CD14-positive monocyte (primary cell): ENCODE data around the gene EPHA3. TPM values are rescaled to one million over a fixed set of nuclear protein-coding genes. Genes with fewer than 3 reads are reported as not detected.

Source experiments
- DNase-seq, 3 donors: peaks; one replicate each; pipeline ENCODE4 v3.0.0-alpha.2; 2011 to 2022
- H2AFZ ChIP-seq: 2 replicates; pipeline ENCODE4 v1.6.0; 2012; ENCODE audit warnings: mild to moderate bottlenecking, low read depth, low read length, inconsistent platforms; ENCODE audit not compliant: insufficient read depth, poor library complexity, severe bottlenecking
- H3K27ac ChIP-seq, 2 donors: 1 replicate in 1 of 2; 2 replicates in 1 of 2; pipeline ENCODE4 v1.5.1; 2012 to 2013; ENCODE audit warnings: low read length in 2 of 2, control low read depth in 1 of 2, inconsistent platforms in 1 of 2, low read depth in 1 of 2, mild to moderate bottlenecking in 1 of 2
- H3K27me3 ChIP-seq, 2 donors: one replicate each; pipeline versions ENCODE4 v1.6.0 to v1.6.1; 2011 to 2013; ENCODE audit warnings: low read length in 2 of 2; ENCODE audit not compliant: control insufficient read depth in 2 of 2, insufficient read depth in 2 of 2
- H3K36me3 ChIP-seq, 2 donors: replicated peaks in 1 of 2; 1 replicate in 1 of 2; 2 replicates in 1 of 2; pipeline versions ENCODE4 v1.5.1 to v1.6.1; 2012 to 2013; ENCODE audit warnings: low read length in 2 of 2, control low read depth in 1 of 2, inconsistent platforms in 1 of 2, mild to moderate bottlenecking in 1 of 2; ENCODE audit not compliant: insufficient read depth in 2 of 2, control insufficient read depth in 1 of 2
- H3K4me1 ChIP-seq, 2 donors: 1 replicate in 1 of 2; 2 replicates in 1 of 2; pipeline versions ENCODE4 v1.5.1 to v1.6.1; 2012 to 2013; ENCODE audit warnings: low read length in 2 of 2, control low read depth in 1 of 2, inconsistent platforms in 1 of 2, mild to moderate bottlenecking in 1 of 2, moderate library complexity in 1 of 2; ENCODE audit not compliant: insufficient read depth in 2 of 2, control insufficient read depth in 1 of 2
- H3K4me2 ChIP-seq: replicated peaks from 2 replicates; pipeline ENCODE3; 2012; ENCODE audit warnings: low read length, moderate library complexity, mild to moderate bottlenecking; ENCODE audit not compliant: poor library complexity, severe bottlenecking; ENCODE audit errors: extremely low read depth
- H3K4me3 ChIP-seq, 3 experiments: fragments of 200-600 bp in 1 of 3; sonication (generic) in 1 of 3; replicated peaks in 1 of 3; 1 replicate in 2 of 3; 2 replicates in 1 of 3; pipeline ENCODE4 v1.5.1; 2011 to 2013; ENCODE audit warnings: low read length in 3 of 3, mild to moderate bottlenecking in 3 of 3, control low read depth in 2 of 3, low read depth in 2 of 3, inconsistent platforms in 1 of 3, moderate library complexity in 1 of 3
- H3K79me2 ChIP-seq: 2 replicates; pipeline ENCODE4 v1.6.0; 2012; ENCODE audit warnings: mild to moderate bottlenecking, control low read depth, inconsistent platforms, low read length, moderate library complexity; ENCODE audit not compliant: insufficient read depth
- H3K9ac ChIP-seq: 2 replicates; pipeline ENCODE4 v1.6.0; 2017; ENCODE audit warnings: low read length, mild to moderate bottlenecking; ENCODE audit not compliant: insufficient read depth, poor library complexity, severe bottlenecking
- H3K9me3 ChIP-seq, 2 donors: replicated peaks in 1 of 2; 1 replicate in 1 of 2; 2 replicates in 1 of 2; pipeline versions ENCODE4 v1.5.1 to v1.6.1; 2012 to 2013; ENCODE audit warnings: low read length in 2 of 2, control low read depth in 1 of 2; ENCODE audit not compliant: control insufficient read depth in 1 of 2, insufficient read depth in 1 of 2
- H4K20me1 ChIP-seq: 2 replicates; pipeline ENCODE4 v1.6.0; 2012; ENCODE audit warnings: mild to moderate bottlenecking, low read length, control low read depth, moderate library complexity; ENCODE audit not compliant: insufficient read depth
- H3K27ac Mint-ChIP-seq, 7 donors: one replicate each; pipeline ENCODE4 v1.8.0; 2020; ENCODE audit warnings: mild to moderate bottlenecking in 7 of 7, mixed read lengths in 7 of 7, moderate library complexity in 6 of 7, inconsistent platforms in 2 of 7
- H3K27me3 Mint-ChIP-seq, 3 donors: one replicate each; pipeline ENCODE4 v1.8.0; 2021 to 2022; ENCODE audit warnings: low read depth in 3 of 3, mild to moderate bottlenecking in 3 of 3, mixed read lengths in 3 of 3, moderate library complexity in 3 of 3, inconsistent platforms in 1 of 3
- H3K36me3 Mint-ChIP-seq, 2 donors: one replicate each; pipeline ENCODE4 v1.8.0; 2020; ENCODE audit warnings: mixed read lengths in 2 of 2, inconsistent platforms in 1 of 2, mild to moderate bottlenecking in 1 of 2
- H3K4me1 Mint-ChIP-seq: one replicate; pipeline ENCODE4 v1.8.0; 2020; ENCODE audit warnings: mild to moderate bottlenecking, mixed read lengths
- H3K4me3 Mint-ChIP-seq, 2 donors: one replicate each; pipeline ENCODE4 v1.8.0; 2020; ENCODE audit warnings: mild to moderate bottlenecking in 2 of 2, mixed read lengths in 2 of 2, moderate library complexity in 1 of 2
- H3K9me3 Mint-ChIP-seq, 7 donors: one replicate each; pipeline ENCODE4 v1.8.0; 2020 to 2022; ENCODE audit warnings: mixed read lengths in 7 of 7, mild to moderate bottlenecking in 6 of 7, moderate library complexity in 6 of 7, inconsistent platforms in 2 of 7
- CTCF ChIP-seq: fragments of 200-600 bp; IDR thresholded peaks from one replicate; pipeline ENCODE4 v1.8.0; 2022; ENCODE audit warnings: antibody characterized with exemption, mild to moderate bottlenecking
- WGBS: methylation state at CpG from one replicate; pipeline ENCODE4 v1.1.5; 2013; ENCODE audit warnings: missing lambda C conversion rate; ENCODE audit not compliant: insufficient coverage; 5-methylcytosine and 5-hydroxymethylcytosine counted together
- intact Hi-C, 2 donors: fragments of 100-400 bp; cut with micrococcal nuclease; formaldehyde crosslinking; loops; one replicate each; pipeline versions ENCODE4 v1.15.0 to v1.15.1; 2023
- polyA plus RNA-seq, 3 donors: library from polyadenylated mRNA; depleted of rRNA in 1 of 3; unstranded in 2 of 3; stranded (reverse) in 1 of 3; fragments of 300-500 nt in 2 of 3; fragments of >200 nt in 1 of 3; fragmentation: Illumina TruSeq in 2 of 3; gene quantifications; 1 replicate in 2 of 3; 2 replicates in 1 of 3; pipeline ENCODE4 v1.2.3, GENCODE V29; 2012 to 2021

Gene EPHA3
- polyA plus RNA-seq, 3 donors: not detected

- H3K9me3 Mint-ChIP-seq: peaks cover 0 to 3% (median 0%) of the 10 kb centered on the region in 7 donors
- Histone ChIP-seq H3K4me1 (no peaks in the 10 kb centered on the region), H3K27ac (no peak overlapping the region), H3K9ac (no peak overlapping the region), H3K36me3 (no peaks in the 10 kb centered on the region), H3K27me3 (no peaks in the 10 kb centered on the region), H3K4me2 (no peak overlapping the region), H3K4me3 (no peak overlapping the region), H3K79me2 (no peaks in the 10 kb centered on the region), H2AFZ (no peak overlapping the region), H3K9me3 (no peaks in the 10 kb centered on the region), H4K20me1 (no peaks in the 10 kb centered on the region)
- peaks cover 0 to 2% (median 0%) of the 10 kb centered on the region in 3 donors for H3K27me3 Mint-ChIP-seq
- intact Hi-C loops: no loop called here
- no peak for TF ChIP-seq CTCF
- no peak for DNase-seq
- no peak overlapping the region for H3K4me3 Mint-ChIP-seq
- no peaks in the 10 kb centered on the region for H3K4me1 Mint-ChIP-seq
- no CpG with 5 or more reads among the region's 1 CpG for WGBS
- H3K36me3 Mint-ChIP-seq: no peaks in the 10 kb centered on the region
- no peak overlapping the region for H3K27ac Mint-ChIP-seq
These were observed 413.9 kb downstream of the EPHA3 start for GRCh38 chr3:89521328-89521727.

- Histone ChIP-seq H3K27ac (no peak overlapping the region), H3K36me3 (no peaks in the 10 kb centered on the region), H3K9me3 (no peaks in the 10 kb centered on the region), H2AFZ (no peak overlapping the region), H3K9ac (no peak overlapping the region), H3K4me3 (no peak overlapping the region), H3K27me3 (no peaks in the 10 kb centered on the region), H4K20me1 (no peaks in the 10 kb centered on the region), H3K4me1 (no peaks in the 10 kb centered on the region), H3K4me2 (no peak overlapping the region), H3K79me2 (no peaks in the 10 kb centered on the region)
- H3K4me1 Mint-ChIP-seq: no peaks in the 10 kb centered on the region
- DNase-seq: no peak
- peaks cover 0 to 2% (median 0%) of the 10 kb centered on the region in 3 donors for H3K27me3 Mint-ChIP-seq
- intact Hi-C loops: no loop called here
- H3K27ac Mint-ChIP-seq: no peak overlapping the region
- no peak for TF ChIP-seq CTCF
- H3K36me3 Mint-ChIP-seq: no peaks in the 10 kb centered on the region
- no peak overlapping the region for H3K4me3 Mint-ChIP-seq
- H3K9me3 Mint-ChIP-seq: peaks cover 0 to 3% (median 0%) of the 10 kb centered on the region in 7 donors
- WGBS: no CpG with 5 or more reads among the region's 2 CpGs
These were observed 414.7 kb downstream of the EPHA3 start for GRCh38 chr3:89522155-89522554.
